DOHH2 (cell line): Measurements from ENCODE around the gene ZBTB39.
"Not testable (repeated sequence)": the region's sequence is repeated elsewhere in the genome, so short reads cannot be mapped to it uniquely, and the experiment has no call there.

Source experiments
- H3F3A ChIP-seq: fragments of 200-600 bp; sonication (generic), shearing (Covaris generic); 2 replicates; pipeline ENCODE4 v1.6.0; 2016; ENCODE audit warnings: antibody characterized with exemption, mild to moderate bottlenecking; ENCODE audit not compliant: control insufficient read depth, insufficient read depth
- H3K27ac ChIP-seq: fragments of 200-600 bp; sonication (generic); 2 replicates; pipeline ENCODE4 v1.5.1; 2014; ENCODE audit warnings: low read depth, mild to moderate bottlenecking, low read length, moderate library complexity
- H3K27me3 ChIP-seq: fragments of 200-600 bp; sonication (generic); 2 replicates; pipeline ENCODE4 v1.6.1; 2014; ENCODE audit warnings: mild to moderate bottlenecking, low read length, mixed read lengths; ENCODE audit not compliant: control insufficient read depth
- H3K36me3 ChIP-seq: fragments of 200-600 bp; sonication (generic); 2 replicates; pipeline ENCODE4 v1.6.1; 2014; ENCODE audit warnings: mild to moderate bottlenecking, low read length, moderate library complexity, mixed read lengths; ENCODE audit not compliant: control insufficient read depth
- H3K4me1 ChIP-seq: fragments of 200-600 bp; sonication (generic); 2 replicates; pipeline ENCODE4 v1.6.1; 2014; ENCODE audit warnings: mild to moderate bottlenecking, low read length, mixed read lengths; ENCODE audit not compliant: control insufficient read depth
- H3K4me2 ChIP-seq: fragments of 200-600 bp; sonication (generic); 2 replicates; pipeline ENCODE4 v1.6.0; 2014; ENCODE audit warnings: mild to moderate bottlenecking, low read length, moderate library complexity
- H3K4me3 ChIP-seq: fragments of 200-600 bp; sonication (generic); 2 replicates; pipeline ENCODE4 v1.5.1; 2014; ENCODE audit warnings: mild to moderate bottlenecking, low read length, mixed read lengths
- H3K79me2 ChIP-seq: fragments of 200-600 bp; sonication (generic); 2 replicates; pipeline ENCODE4 v1.6.1; 2014; ENCODE audit warnings: mild to moderate bottlenecking, low read length, mixed read lengths; ENCODE audit not compliant: control insufficient read depth
- H3K9me2 ChIP-seq: fragments of 200-600 bp; sonication (generic); replicated peaks from 2 replicates; pipeline ENCODE4 v1.6.1; 2014; ENCODE audit warnings: mild to moderate bottlenecking, low read length, mixed read lengths; ENCODE audit not compliant: control insufficient read depth
- H3K9me3 ChIP-seq: fragments of 200-600 bp; sonication (generic); 2 replicates; pipeline ENCODE4 v1.6.1; 2014; ENCODE audit warnings: antibody characterized with exemption, low read length, mixed read lengths; ENCODE audit not compliant: control insufficient read depth, insufficient read depth
- H4K20me1 ChIP-seq: fragments of 200-600 bp; sonication (generic); 2 replicates; pipeline ENCODE4 v1.6.0; 2014; ENCODE audit warnings: low read depth, mild to moderate bottlenecking, antibody characterized with exemption, low read length, moderate library complexity; ENCODE audit not compliant: control insufficient read depth, insufficient read depth
- EZH2phosphoT487 ChIP-seq: fragments of 200-600 bp; sonication (generic); IDR thresholded peaks from 2 replicates; pipeline ENCODE4 v1.6.1; 2017; ENCODE audit warnings: borderline replicate concordance, mild to moderate bottlenecking, antibody characterized with exemption, low read length, moderate library complexity, mixed read lengths
- TF ChIP-seq, protein P1 (sequence below): fragments of 200-600 bp; sonication (generic); IDR thresholded peaks from one replicate; pipeline ENCODE4 v1.5.1; 2014; ENCODE audit warnings: antibody characterized with exemption, mild to moderate bottlenecking, low read depth, low read length; ENCODE audit not compliant: poor library complexity, severe bottlenecking

The ZBTB39 gene

DNA sequence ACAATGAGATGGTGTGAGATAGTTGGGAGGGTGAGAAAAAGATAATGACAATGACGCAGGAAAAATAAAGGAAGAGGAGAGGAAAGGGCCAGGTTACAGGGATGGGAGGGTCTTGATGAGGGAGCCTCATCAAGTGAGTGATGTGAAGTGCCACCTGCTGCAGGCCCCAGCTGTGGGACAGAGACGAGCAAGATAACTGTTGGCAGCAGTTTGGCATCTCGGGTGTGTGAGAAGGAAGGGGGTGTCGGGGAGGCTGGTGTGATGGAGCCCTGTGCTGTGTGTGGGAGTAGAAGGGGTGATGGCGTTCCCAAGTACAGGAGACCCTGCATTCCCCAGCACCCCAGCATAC, 21.4 kb upstream of the ZBTB39 start:
- H3K27me3 ChIP-seq: peaks cover 13% of the 10 kb centered on the region
- no peaks in the 10 kb centered on the region for H3K79me2 ChIP-seq
- no peak overlapping the region for H3K27ac ChIP-seq
- no peaks in the 10 kb centered on the region for H3F3A ChIP-seq
- H3K36me3 ChIP-seq: no peaks in the 10 kb centered on the region
- H3K4me1 ChIP-seq: peaks cover 17% of the 10 kb centered on the region
- H3K9me3 ChIP-seq: no peaks in the 10 kb centered on the region
- TF ChIP-seq, protein P1, sequence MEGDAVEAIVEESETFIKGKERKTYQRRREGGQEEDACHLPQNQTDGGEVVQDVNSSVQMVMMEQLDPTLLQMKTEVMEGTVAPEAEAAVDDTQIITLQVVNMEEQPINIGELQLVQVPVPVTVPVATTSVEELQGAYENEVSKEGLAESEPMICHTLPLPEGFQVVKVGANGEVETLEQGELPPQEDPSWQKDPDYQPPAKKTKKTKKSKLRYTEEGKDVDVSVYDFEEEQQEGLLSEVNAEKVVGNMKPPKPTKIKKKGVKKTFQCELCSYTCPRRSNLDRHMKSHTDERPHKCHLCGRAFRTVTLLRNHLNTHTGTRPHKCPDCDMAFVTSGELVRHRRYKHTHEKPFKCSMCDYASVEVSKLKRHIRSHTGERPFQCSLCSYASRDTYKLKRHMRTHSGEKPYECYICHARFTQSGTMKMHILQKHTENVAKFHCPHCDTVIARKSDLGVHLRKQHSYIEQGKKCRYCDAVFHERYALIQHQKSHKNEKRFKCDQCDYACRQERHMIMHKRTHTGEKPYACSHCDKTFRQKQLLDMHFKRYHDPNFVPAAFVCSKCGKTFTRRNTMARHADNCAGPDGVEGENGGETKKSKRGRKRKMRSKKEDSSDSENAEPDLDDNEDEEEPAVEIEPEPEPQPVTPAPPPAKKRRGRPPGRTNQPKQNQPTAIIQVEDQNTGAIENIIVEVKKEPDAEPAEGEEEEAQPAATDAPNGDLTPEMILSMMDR: no peak
- no peak for TF ChIP-seq EZH2phosphoT487
- no peak overlapping the region for H3K4me2 ChIP-seq
- no peak overlapping the region for H3K4me3 ChIP-seq
- H4K20me1 ChIP-seq: no peaks in the 10 kb centered on the region
- no peaks in the 10 kb centered on the region for H3K9me2 ChIP-seq

DNA sequence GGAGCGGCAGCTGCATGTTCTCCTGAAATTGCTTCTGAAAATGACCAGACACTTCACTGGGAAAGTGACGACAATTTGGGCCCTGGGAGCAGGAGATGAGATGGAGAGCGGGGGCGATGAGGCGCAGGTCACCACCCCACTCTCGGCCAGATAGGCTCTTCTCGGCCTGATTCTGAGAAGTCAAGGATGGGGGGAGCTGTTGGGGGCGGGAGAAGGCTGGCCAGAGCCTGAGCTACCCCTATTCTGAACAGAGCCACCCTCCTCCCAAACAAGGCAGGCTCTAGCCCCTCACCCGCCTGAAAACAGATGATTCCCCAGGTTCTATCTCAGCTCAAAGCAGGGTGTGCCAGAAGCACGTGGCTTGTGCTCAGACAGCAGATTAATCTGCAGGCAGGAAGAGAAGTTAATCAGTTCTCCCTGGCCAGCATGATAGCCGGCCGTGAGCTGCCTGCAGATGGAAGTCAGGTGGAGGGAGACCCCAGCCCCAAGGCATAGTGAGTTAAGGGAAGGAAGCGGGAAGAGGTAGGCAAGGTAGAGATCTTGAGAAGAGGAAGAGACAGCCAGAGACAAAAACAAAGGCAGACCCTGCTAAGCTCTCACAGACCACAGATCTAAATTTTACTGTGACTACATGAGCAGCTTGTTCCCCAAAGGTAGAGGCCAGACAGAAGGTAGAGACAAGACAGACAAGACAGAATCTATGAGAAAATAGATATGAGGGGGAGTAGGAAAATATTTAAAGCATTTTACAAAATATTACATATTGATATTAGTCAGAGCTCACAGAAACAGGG, 20.9 kb upstream of the ZBTB39 start:
- TF ChIP-seq, protein P1: no peak
- TF ChIP-seq EZH2phosphoT487: no peak
- H4K20me1 ChIP-seq: no peaks in the 10 kb centered on the region
- peaks cover 13% of the 10 kb centered on the region for H3K27me3 ChIP-seq
- H3F3A ChIP-seq: no peaks in the 10 kb centered on the region
- H3K9me2 ChIP-seq: no peaks in the 10 kb centered on the region
- peaks cover 17% of the 10 kb centered on the region for H3K4me1 ChIP-seq
- H3K36me3 ChIP-seq: no peaks in the 10 kb centered on the region
- H3K9me3 ChIP-seq: no peaks in the 10 kb centered on the region
- H3K27ac ChIP-seq: no peak overlapping the region
- no peaks in the 10 kb centered on the region for H3K79me2 ChIP-seq
- H3K4me3 ChIP-seq: no peak overlapping the region
- no peak overlapping the region for H3K4me2 ChIP-seq

DNA sequence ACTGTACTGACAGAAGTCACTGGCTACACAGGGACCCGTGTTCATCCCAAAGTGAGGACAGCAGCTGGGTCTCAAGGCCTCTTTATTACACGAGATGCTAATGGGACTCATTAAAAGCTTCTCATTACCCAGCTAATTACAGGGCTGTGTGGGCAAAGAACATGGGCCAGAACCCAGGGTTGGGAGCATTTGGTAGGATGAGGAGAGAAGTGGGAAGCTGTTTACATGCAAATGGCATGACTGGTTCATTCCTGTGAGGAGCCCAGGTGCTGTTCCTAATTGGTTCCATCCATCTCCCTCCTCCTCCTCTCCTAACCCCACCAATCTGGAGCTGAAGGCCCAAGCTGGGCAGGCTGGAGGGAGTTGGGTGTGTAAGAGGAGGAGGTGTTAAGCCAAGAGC, 18.9 kb upstream of the ZBTB39 start:
- no peak overlapping the region for H3K27ac ChIP-seq
- H3K9me3 ChIP-seq: no peaks in the 10 kb centered on the region
- no peaks in the 10 kb centered on the region for H3K36me3 ChIP-seq
- H3K4me2 ChIP-seq: no peak overlapping the region
- no peaks in the 10 kb centered on the region for H3K9me2 ChIP-seq
- H3K79me2 ChIP-seq: no peaks in the 10 kb centered on the region
- TF ChIP-seq, protein P1: no peak
- TF ChIP-seq EZH2phosphoT487: no peak
- H3K4me3 ChIP-seq: no peak overlapping the region
- peaks cover 13% of the 10 kb centered on the region for H3K27me3 ChIP-seq
- no peaks in the 10 kb centered on the region for H3F3A ChIP-seq
- no peaks in the 10 kb centered on the region for H4K20me1 ChIP-seq
- 0 out of 2 replicates have a peak, but pooled peaks cover 3% of the 10 kb centered on the region for H3K4me1 ChIP-seq

DNA sequence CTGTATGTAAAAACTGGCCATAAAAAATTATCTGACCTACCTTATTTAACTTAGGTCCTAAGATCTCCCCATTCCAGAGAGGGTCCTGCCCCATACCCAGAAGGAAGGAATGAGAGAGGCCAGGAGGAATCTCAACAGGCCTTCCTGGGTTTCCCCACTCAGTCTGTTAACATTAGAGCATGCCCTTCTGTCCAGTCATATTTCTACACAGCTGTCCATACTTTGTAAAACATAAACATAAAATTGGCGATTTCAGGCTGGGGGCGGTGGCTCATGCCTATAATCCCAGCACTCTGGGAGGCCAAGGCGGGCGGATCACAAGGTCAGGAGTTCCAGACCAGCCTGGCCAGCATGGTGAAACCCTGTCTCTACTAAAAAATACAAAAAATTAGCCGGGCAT, 16.0 kb upstream of the ZBTB39 start:
- not testable (repeated sequence) for H3K27me3 ChIP-seq, H3K79me2 ChIP-seq, H3K4me1 ChIP-seq, H3K9me2 ChIP-seq, H3K4me3 ChIP-seq, H3K36me3 ChIP-seq, H3K4me2 ChIP-seq, H3K27ac ChIP-seq, H4K20me1 ChIP-seq, H3F3A ChIP-seq, H3K9me3 ChIP-seq
